C4-2B (cell line): Measurements from ENCODE around the gene MARS1.

Experiments
- ZFX ChIP-seq: fragments of 450-650 bp; IDR thresholded peaks from 2 replicates; pipeline ENCODE4 v1.6.1; 2017
- TF ChIP-seq, protein P1 (sequence below): fragments of 450-650 bp; conservative IDR thresholded peaks from 2 replicates; pipeline ENCODE4 v1.5.1; 2017; ENCODE audit warnings: mild to moderate bottlenecking

DNA sequence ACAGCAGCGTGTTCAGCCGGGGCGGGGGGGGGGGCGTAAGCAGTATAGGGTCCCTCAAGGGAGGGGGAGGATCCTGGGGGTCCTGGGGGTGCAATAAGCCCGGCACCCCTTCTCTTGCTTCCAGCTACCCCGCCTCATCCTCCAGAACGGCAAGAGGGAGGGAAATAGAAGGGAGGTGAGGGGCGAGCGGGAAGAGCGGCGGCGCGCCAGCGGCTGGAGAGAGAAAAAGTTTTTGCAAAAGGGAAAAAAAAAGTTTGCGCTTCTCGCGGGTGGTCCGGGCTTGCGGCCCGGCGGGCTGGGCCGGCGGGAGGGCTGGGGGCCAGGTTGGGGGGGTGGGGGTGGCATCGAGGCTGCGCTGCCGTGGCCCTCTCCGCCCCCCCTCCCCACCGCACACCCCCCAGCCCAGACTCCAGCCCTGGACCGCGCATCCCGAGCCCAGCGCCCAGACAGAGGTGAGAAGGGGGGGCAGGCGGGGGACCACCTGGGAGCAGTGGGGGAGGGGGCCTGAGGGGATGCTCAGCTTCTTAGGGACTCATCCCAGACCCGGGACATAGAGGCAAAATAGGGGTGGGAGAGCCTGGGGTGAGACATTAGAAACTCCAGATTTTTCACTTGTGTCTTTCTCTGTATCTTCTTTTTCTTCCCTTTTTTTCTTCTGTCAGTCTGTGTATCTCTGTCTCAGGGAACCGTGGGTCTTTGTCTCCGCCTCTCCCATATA is 28.0 kb upstream of the MARS1 start, which contains the start of gene GLI1:
- TF ChIP-seq, protein P1, sequence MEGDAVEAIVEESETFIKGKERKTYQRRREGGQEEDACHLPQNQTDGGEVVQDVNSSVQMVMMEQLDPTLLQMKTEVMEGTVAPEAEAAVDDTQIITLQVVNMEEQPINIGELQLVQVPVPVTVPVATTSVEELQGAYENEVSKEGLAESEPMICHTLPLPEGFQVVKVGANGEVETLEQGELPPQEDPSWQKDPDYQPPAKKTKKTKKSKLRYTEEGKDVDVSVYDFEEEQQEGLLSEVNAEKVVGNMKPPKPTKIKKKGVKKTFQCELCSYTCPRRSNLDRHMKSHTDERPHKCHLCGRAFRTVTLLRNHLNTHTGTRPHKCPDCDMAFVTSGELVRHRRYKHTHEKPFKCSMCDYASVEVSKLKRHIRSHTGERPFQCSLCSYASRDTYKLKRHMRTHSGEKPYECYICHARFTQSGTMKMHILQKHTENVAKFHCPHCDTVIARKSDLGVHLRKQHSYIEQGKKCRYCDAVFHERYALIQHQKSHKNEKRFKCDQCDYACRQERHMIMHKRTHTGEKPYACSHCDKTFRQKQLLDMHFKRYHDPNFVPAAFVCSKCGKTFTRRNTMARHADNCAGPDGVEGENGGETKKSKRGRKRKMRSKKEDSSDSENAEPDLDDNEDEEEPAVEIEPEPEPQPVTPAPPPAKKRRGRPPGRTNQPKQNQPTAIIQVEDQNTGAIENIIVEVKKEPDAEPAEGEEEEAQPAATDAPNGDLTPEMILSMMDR = no peak
- no peak for TF ChIP-seq ZFX
